Pulmonary artery endothelial cell (primary cell): ENCODE data around the gene TRAF4. TPM values are rescaled to one million over a fixed set of nuclear protein-coding genes. Genes with fewer than 3 reads are reported as not detected.
"Not testable (repeated sequence)": the region's sequence is repeated elsewhere in the genome, so short reads cannot be mapped to it uniquely, and the experiment has no call there.

Experiments used
- DNase-seq: peaks from one replicate; pipeline ENCODE4 v3.0.0-alpha.2; 2011; ENCODE audit warnings: low read depth, low spot score
- total RNA-seq: library from RNA; depleted of rRNA; stranded (reverse); fragments of >200 nt; gene quantifications from 2 replicates; pipeline ENCODE4 v1.2.3, GENCODE V29; 2014

TRAF4 gene
- total RNA-seq, 1 donor from 2014 or later = 32.8 TPM

DNA sequence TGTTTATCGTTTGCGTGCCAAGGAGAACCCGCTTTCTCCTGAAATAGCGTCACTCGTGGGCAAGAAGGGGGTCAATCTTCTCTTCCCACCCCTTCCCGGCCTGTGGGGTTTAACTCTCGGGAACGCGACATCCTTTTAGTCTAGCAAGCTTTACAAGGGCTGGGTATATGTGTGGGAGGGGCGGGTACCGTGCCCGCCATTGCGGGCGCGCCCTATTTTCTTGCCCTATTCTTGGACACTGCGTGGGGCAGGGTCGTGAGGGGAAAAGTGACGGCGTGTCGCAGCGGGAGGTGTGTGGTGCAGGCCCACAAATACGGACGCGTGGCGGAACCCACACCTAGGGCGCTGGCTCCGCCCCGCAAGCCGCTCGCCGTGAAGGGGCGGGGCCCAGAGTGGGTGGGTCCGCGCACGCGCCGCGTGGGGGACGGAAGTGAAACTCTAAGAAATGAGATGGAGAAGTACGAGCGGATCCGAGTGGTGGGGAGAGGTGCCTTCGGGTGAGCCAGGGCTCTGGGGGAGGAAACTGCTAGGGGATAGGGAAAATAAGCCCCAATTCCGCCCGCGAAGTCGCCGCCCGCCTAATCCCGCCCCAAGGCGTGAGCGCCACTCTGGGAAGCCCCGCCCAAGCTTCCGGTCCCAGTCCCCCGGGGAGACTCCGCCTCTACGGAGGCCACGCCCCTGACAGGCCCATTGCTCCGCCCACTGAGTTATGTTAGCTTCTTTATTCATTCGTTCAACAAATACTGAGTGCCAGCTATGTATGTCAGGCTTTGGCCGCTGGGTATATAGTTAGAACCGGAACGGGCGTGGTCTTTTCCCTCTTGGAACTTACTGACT, 15.2 kb upstream of the TRAF4 start, which contains the start of gene NEK8:
Gene NEK8 (plus strand): TSS at position 425 of the 837 bp plus-strand sequence. CDS start 26 bp downstream, at position 451.
- peak; percentile 68 for DNase-seq

DNA sequence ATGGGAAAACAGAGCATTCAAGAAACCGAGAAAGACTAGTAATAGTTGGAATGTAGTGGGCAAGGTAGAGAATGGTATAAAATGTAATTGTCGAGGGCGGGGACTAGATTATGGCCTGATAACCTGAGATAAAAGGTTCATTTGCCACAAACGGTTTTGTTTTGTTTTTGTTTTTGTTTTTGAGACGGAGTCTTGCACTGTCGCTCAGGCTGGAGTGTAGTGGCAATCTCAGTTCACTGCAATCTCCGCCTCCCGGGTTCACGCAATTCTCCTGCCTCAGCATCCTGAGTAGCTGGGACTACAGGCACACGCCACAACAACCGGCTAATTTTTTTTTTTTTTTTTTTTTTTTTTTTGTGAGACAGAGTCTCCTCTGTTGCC, 13.9 kb upstream of the TRAF4 start:
- no peak for DNase-seq

DNA sequence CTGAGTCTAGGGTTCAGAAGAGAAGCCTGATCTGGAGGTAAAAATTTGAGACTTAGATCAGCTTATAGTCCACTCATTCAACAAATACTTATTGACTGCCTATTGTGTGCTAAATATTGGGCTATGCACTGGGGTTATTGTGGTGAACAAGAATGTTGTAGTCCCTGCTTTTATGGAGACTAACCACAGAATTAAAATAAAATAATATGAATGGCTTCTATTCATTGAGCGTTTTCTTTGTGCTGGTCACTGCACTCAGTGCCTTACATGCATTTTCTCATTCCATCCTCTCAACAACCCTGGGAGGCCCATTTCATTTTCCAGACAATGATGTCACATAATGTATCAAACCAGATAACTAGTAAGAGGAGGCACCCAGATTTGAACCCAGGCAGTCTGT, 10.5 kb upstream of the TRAF4 start:
- DNase-seq = no peak

GRCh38 chr17:28734712-28735241, 9.0 kb upstream of the TRAF4 start:
- DNase-seq = no peak

DNA sequence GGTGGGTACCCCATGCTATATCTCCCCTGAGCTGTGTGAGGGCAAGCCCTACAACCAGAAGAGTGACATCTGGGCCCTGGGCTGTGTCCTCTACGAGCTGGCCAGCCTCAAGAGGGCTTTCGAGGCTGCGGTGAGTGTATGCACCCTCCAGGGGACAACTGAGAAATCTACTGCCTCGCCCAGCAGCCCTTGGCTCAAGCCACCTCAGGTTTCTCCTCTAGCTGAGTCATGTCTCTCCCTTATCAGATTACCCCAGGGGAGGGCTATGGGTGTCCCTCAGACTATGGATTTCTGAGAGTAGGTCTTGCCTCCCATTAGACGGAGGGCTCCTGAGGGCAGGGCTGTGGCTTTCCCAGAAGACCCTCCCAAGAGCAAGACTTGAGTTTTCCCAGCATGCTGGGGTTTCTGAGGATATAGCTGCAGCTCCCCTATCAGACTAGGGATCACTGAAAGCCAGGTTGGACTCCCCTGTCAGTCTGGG, 8.5 kb upstream of the TRAF4 start:
- no peak for DNase-seq

- not testable (repeated sequence) for DNase-seq
Observed at GRCh38 chr17:28735913-28736769, 7.7 kb upstream of the TRAF4 start.

- no peak for DNase-seq
Observed at GRCh38 chr17:28737316-28737715, 6.5 kb upstream of the TRAF4 start.

DNA sequence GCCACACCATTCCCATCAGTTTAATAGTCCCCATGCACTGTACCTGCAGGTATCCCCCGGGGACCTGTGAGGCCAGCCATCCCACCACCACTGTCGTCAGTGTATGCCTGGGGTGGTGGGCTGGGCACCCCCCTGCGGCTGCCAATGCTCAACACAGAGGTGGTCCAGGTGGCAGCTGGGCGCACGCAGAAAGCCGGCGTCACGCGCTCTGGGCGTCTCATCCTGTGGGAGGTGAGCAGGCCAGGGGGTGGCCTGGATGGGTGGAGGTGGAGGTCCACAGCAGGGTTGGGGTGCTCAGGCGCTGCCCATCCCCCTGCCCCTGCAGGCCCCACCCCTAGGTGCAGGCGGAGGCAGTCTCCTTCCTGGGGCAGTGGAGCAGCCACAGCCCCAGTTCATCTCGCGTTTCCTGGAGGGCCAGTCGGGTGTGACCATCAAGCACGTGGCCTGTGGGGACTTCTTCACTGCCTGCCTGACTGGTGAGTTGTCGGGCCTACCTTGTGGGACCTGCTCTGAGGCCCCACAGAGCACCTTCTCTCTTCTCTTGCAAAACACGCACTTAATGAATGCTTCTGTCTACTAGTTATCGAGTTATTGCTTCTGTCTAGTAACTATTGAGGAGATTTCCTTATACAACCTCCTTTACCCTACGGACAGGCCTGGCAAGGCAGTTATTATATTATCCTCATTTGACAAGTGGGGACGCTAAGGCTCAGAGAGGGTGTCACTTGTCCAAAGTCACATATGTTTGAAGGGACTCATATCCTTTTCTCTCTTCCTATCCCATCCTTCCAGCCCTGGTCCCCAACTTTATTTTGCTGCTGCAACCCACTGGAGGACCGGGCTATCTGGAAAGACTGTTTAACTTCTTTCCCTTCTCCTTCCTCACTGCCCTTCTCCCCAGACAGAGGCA, 5.8 kb upstream of the TRAF4 start:
- no peak for DNase-seq

DNA sequence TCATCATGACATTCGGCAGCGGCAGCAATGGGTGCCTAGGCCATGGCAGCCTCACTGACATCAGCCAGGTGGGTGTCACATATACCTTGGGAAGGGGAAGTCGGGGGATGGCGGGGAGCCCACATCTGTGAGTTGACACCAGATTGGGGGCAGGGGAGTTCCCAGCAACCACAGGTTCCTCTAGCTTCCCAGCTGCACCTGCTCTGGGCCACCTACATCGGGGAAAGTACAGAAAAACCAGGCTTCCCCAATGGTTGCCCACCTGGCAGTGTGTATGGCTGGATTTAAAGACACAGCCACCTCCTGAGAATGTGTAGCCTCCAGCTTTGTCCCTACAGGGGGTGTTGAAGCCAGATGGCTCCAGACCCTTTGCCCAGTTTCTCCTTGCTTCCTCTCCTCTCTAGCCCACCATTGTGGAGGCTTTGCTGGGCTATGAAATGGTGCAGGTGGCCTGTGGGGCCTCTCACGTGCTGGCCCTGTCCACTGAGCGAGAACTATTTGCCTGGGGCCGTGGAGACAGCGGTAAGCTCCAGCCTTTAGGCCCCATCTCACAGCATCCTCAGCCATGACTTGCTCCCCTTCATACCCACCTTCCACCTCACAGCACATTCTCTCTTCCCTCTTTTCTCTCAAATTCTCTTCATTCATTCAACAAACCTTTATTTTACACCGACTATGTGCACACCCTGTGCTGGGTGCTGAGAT, 5.0 kb upstream of the TRAF4 start:
- DNase-seq = no peak

- DNase-seq = no peak
Observed at GRCh38 chr17:28740406-28741357, 3.1 kb upstream of the TRAF4 start.

DNA sequence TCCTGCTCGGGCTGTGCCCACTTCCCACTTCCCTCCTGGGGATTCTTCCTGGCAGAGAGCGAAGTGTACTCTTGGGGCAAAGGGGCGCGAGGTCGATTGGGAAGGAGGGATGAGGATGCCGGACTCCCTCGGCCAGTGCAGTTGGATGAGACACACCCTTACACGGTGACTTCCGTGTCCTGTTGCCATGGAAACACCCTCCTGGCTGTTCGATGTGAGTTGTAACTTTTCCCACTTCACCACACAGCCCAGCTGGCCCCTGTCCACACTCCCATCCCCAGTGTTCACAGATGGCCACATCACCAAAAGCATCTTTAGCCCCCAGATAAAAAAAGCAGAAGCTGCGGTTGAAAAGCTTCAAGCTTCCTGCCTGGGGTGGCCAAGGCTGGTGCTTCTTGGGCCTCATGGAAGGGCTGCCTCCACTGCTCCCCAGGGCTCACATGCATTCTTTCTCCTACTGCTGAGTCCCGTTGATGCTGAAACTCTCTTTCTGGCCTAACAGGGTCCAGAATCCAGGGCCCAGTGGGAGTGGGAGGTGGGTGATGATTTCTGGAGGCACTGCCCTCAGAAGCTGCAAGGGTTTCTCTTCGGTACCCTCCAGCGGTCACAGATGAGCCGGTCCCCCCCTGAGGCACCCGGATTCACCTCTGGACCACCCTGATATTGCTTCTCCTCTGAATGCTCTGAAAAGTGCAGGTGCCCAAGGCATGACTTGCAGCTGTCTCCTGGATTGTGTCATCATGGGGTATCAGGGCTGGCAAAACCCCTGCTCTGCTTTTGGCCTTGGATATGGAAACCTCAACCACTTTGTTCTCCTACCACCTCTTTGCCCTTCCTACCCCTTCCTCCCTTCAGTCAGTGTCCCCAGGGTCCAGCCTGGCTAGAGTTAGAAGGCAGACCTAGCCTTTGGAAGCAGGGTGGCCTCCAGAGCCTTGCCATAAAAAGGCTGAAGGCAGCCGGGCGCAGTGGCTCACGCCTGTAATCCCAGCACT, 2.2 kb upstream of the TRAF4 start:
- no peak for DNase-seq

DNA sequence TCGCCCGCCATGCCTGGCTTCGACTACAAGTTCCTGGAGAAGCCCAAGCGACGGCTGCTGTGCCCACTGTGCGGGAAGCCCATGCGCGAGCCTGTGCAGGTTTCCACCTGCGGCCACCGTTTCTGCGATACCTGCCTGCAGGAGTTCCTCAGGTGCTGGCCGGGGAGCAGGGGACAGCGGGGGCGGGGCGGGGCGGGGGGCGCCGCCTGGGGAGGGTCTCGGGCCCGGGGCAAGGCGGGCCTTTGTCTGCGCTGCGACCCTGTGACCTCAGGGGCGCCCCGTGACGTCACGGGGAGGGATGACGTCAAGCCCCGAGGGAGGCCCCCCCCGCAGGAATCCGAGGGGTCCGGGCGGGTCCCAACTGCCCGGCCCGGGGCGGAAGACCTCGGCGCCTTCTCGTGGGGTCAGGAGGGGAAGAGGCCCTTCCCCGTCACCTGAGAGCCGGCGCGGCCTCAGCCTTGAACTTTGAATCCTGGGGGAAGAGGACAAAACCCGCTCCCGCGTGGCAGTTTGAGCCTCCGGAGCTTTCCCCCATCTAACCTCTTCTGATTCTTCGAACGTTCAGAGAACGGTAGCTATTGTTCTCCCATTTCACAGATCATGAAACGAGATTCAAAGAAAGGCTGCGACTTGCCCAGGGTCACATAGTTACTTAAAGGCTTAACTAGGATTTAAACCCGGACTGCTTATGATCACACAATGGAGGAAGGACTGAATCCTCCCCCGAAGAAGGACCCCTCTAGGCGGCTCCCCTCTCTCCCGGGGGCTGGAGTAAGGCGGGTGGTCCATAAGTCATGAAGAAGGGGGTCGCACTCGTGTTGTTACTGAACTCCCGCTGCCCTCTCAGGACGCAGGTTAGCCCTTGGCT, 527 bp downstream of the TRAF4 start:
- DNase-seq = no peak

- DNase-seq = no peak
Observed at GRCh38 chr17:28744972-28745785, 1.4 kb downstream of the TRAF4 start.

GRCh38 chr17:28745786-28746411, 2.1 kb downstream of the TRAF4 start:
- no peak for DNase-seq

DNA sequence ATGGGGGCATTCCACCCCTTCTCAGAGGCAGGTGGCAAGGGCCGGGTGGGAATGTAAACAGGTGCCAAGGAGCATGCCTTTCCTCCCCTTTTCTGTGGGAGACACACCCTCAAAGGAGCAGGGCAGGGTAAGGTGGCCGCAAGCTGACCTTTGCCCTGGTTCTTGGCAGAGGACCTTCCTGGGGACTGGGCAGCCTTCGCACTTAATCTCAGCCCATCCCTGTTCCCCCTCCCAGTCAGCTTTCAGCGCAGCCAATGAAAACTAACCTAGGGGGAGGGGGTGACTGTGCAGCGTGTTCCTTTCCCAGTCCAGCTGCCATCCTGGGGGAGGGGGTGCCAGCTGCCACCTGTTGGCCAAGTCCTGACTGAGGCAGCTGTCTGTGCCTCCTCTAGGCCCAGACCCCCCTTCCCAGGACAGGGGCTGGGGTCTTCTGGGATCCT, 2.8 kb downstream of the TRAF4 start:
- no peak for DNase-seq
